HG03039 (cell line): Measurements from ENCODE around the gene ZNF189.
"Not testable (repeated sequence)": the region's sequence is repeated elsewhere in the genome, so short reads cannot be mapped to it uniquely, and the experiment has no call there.

ENCODE experiments used
- ATAC-seq: cut with Tn5 transposase; IDR thresholded peaks from one replicate; pipeline ENCODE4 v1.9.1; 2021; ENCODE audit warnings: mild to moderate bottlenecking, moderate library complexity; ENCODE audit not compliant: unreplicated experiment

The ZNF189 gene

GRCh38 chr9:101376111-101376848 lies 22.4 kb upstream of the ZNF189 start:
- no peak for ATAC-seq

- ATAC-seq: no peak
These were observed 18.4 kb upstream of the ZNF189 start for GRCh38 chr9:101380295-101380694.

- no peak for ATAC-seq
These were observed 17.5 kb upstream of the ZNF189 start for GRCh38 chr9:101381118-101381517.

GRCh38 chr9:101381833-101382342 lies 16.8 kb upstream of the ZNF189 start:
- no peak for ATAC-seq

GRCh38 chr9:101383361-101383760 lies 15.3 kb upstream of the ZNF189 start:
- ATAC-seq: no peak

- ATAC-seq: not testable (repeated sequence)
These were observed 13.6 kb upstream of the ZNF189 start, which contains the start of gene BAAT for GRCh38 chr9:101384873-101385536. BAAT (minus strand) TSS chr9:101385006; CDS start chr9:101371404, 13,602 bp downstream.

GRCh38 chr9:101387871-101388506 lies 10.7 kb upstream of the ZNF189 start:
- no peak for ATAC-seq

GRCh38 chr9:101388507-101388993 lies 10.1 kb upstream of the ZNF189 start:
- no peak for ATAC-seq

GRCh38 chr9:101393135-101393534 lies 5.5 kb upstream of the ZNF189 start:
- ATAC-seq: no peak

GRCh38 chr9:101394687-101395086 lies 4.0 kb upstream of the ZNF189 start:
- no peak for ATAC-seq

- ATAC-seq: no peak
These were observed 944 bp upstream of the ZNF189 start for GRCh38 chr9:101397746-101398067.

- no peak for ATAC-seq
These were observed 435 bp downstream of the ZNF189 start for GRCh38 chr9:101398930-101399642.

- ATAC-seq: no peak
These were observed 956 bp downstream of the ZNF189 start for GRCh38 chr9:101399643-101399970.

GRCh38 chr9:101400120-101400519 lies 1.5 kb downstream of the ZNF189 start:
- ATAC-seq: no peak

GRCh38 chr9:101403516-101404285 lies 5.0 kb downstream of the ZNF189 start:
- ATAC-seq: no peak

- no peak for ATAC-seq
These were observed 9.9 kb downstream of the ZNF189 start for GRCh38 chr9:101408374-101409078.

- no peak for ATAC-seq
These were observed 10.4 kb downstream of the ZNF189 start for GRCh38 chr9:101409079-101409477.

- ATAC-seq: no peak
These were observed 16.2 kb downstream of the ZNF189 start for GRCh38 chr9:101414839-101415238.

- no peak for ATAC-seq
These were observed 16.9 kb downstream of the ZNF189 start for GRCh38 chr9:101415578-101415977.

GRCh38 chr9:101417389-101417788 lies 18.7 kb downstream of the ZNF189 start:
- ATAC-seq: no peak
